ENCODE data around the gene ZBP1.

The ZBP1 gene

GRCh38 chr20:57620274-57620990 is at the start of gene ZBP1:
Gene ZBP1, minus strand, starts transcription at chr20:57620426. Its CDS starts 131 bp downstream, at chr20:57620295.
- DNase-seq: peak; percentile 42

GRCh38 chr20:57669632-57670031 is 49.4 kb upstream of the ZBP1 start:
- DNase-seq: no peak

- DNase-seq: no peak
These were observed 47.9 kb upstream of the ZBP1 start for GRCh38 chr20:57667924-57668782.

GRCh38 chr20:57667388-57667787 is 47.2 kb upstream of the ZBP1 start:
- DNase-seq: no peak

GRCh38 chr20:57666834-57667157 is 46.6 kb upstream of the ZBP1 start:
- no peak for DNase-seq

- DNase-seq: no peak
These were observed 46.0 kb upstream of the ZBP1 start for GRCh38 chr20:57666106-57666833.

- no peak for DNase-seq
These were observed 45.4 kb upstream of the ZBP1 start for GRCh38 chr20:57665589-57665971.

GRCh38 chr20:57664924-57665588 is 44.8 kb upstream of the ZBP1 start:
- no peak for DNase-seq

GRCh38 chr20:57664476-57664875 is 44.2 kb upstream of the ZBP1 start:
- no peak for DNase-seq

GRCh38 chr20:57663681-57664451 is 43.6 kb upstream of the ZBP1 start:
- DNase-seq: peak; percentile 7

- DNase-seq: peak; percentile 1
These were observed 43.0 kb upstream of the ZBP1 start for GRCh38 chr20:57663241-57663640.

- DNase-seq: peak; percentile 7
These were observed 42.4 kb upstream of the ZBP1 start for GRCh38 chr20:57662456-57663240.

- peak; percentile 2 for DNase-seq
These were observed 41.7 kb upstream of the ZBP1 start for GRCh38 chr20:57661746-57662455.

GRCh38 chr20:57660922-57661745 is 40.9 kb upstream of the ZBP1 start:
- DNase-seq: no peak

- DNase-seq: no peak
These were observed 40.1 kb upstream of the ZBP1 start for GRCh38 chr20:57660181-57660921.

GRCh38 chr20:57659517-57660180 is 39.4 kb upstream of the ZBP1 start:
- DNase-seq: no peak

GRCh38 chr20:57658833-57659516 is 38.7 kb upstream of the ZBP1 start:
- no peak for DNase-seq

- no peak for DNase-seq
These were observed 38.2 kb upstream of the ZBP1 start for GRCh38 chr20:57658447-57658832.

Data from activated naive CD4-positive, alpha-beta T cell treated with anti-CD3 and anti-CD28 coated beads, Interleukin-2, amount 50 U/mL, for 16 hours (primary cell).